Natural killer cell (primary cell): ENCODE measurements around the gene FTH1. TPM values are rescaled to one million over a fixed set of nuclear protein-coding genes. Genes with fewer than 3 reads are reported as not detected.

ENCODE experiments used
- ATAC-seq, 3 donors: fragments of 150-1000 bp in 2 of 3; fragments of 200-7000 bp in 1 of 3; cut with Tn5 transposase; 1 replicate in 1 of 3; 2 replicates in 2 of 3; pipeline ENCODE4 v1.10.0; 2021; ENCODE audit warnings: mild to moderate bottlenecking in 2 of 3, moderate library complexity in 2 of 3
- DNase-seq, 2 donors: peaks; one replicate each; pipeline versions ENCODE4 v3.0.0 to v3.0.0-alpha.2; 2013 to 2021; ENCODE audit warnings: mixed read lengths in 1 of 2
- H3K27ac ChIP-seq: one replicate; pipeline ENCODE4 v1.5.1; 2013; ENCODE audit warnings: mild to moderate bottlenecking, low read length
- H3K27me3 ChIP-seq: one replicate; pipeline ENCODE4 v1.6.1; 2013; ENCODE audit warnings: low read length; ENCODE audit not compliant: control insufficient read depth, insufficient read depth
- H3K36me3 ChIP-seq: one replicate; pipeline ENCODE4 v1.6.1; 2013; ENCODE audit warnings: low read length; ENCODE audit not compliant: control insufficient read depth, insufficient read depth
- H3K4me1 ChIP-seq: one replicate; pipeline ENCODE4 v1.6.1; 2013; ENCODE audit warnings: low read length; ENCODE audit not compliant: control insufficient read depth, insufficient read depth
- H3K4me3 ChIP-seq: one replicate; pipeline ENCODE4 v1.5.1; 2013; ENCODE audit warnings: low read length
- H3K9me3 ChIP-seq: one replicate; pipeline ENCODE4 v1.6.1; 2013; ENCODE audit warnings: low read length; ENCODE audit not compliant: control insufficient read depth, insufficient read depth
- H3K27ac Mint-ChIP-seq, 2 donors: one replicate each; pipeline ENCODE4 v1.8.0; 2022; ENCODE audit warnings: mild to moderate bottlenecking in 2 of 2, mixed read lengths in 2 of 2, moderate library complexity in 1 of 2
- H3K27me3 Mint-ChIP-seq, 2 donors: one replicate each; pipeline ENCODE4 v1.8.0; 2022; ENCODE audit warnings: low read depth in 2 of 2, mixed read lengths in 2 of 2
- H3K36me3 Mint-ChIP-seq: one replicate; pipeline ENCODE4 v1.8.0; 2022; ENCODE audit warnings: mixed read lengths
- H3K4me1 Mint-ChIP-seq, 2 donors: one replicate each; pipeline ENCODE4 v1.8.0; 2022; ENCODE audit warnings: mixed read lengths in 2 of 2
- H3K4me3 Mint-ChIP-seq: one replicate; pipeline ENCODE4 v1.8.0; 2022; ENCODE audit warnings: mild to moderate bottlenecking, moderate library complexity, mixed read lengths
- H3K9me3 Mint-ChIP-seq, 2 donors: one replicate each; pipeline ENCODE4 v1.8.0; 2022; ENCODE audit warnings: mixed read lengths in 2 of 2
- CTCF ChIP-seq: fragments of 200-600 bp; IDR thresholded peaks from one replicate; pipeline ENCODE4 v1.8.0; 2022; ENCODE audit warnings: antibody characterized with exemption
- WGBS: methylation state at CpG from one replicate; pipeline ENCODE4 v1.1.7; 2013; ENCODE audit warnings: missing lambda C conversion rate; ENCODE audit not compliant: insufficient coverage; 5-methylcytosine and 5-hydroxymethylcytosine counted together
- intact Hi-C: fragments of 100-400 bp; cut with micrococcal nuclease; formaldehyde crosslinking; loops from one replicate; pipeline ENCODE4 v1.14.2; 2022
- total RNA-seq, 4 donors: library from RNA; stranded (reverse); fragments of 120-200 nt in 1 of 4; gene quantifications; one replicate each; pipeline versions ENCODE4 v1.2.3 to v1.2.4, GENCODE V29; 2013 to 2022

FTH1 gene
- total RNA-seq, 3 donors from 2014 or later (not counting 1 experiment from before 2014, with no cell fraction given) = 1,067 to 1,951 (median 1,796) TPM

GRCh38 chr11:61971248-61972111, 4.0 kb upstream of the FTH1 start:
- no peaks in the 10 kb centered on the region for H3K9me3 ChIP-seq
- H3K4me3 ChIP-seq = no peak overlapping the region
- peaks cover 40% of the 10 kb centered on the region for H3K4me1 ChIP-seq
- H3K27me3 ChIP-seq = no peaks in the 10 kb centered on the region
- ATAC-seq (peak in 1 of 3 donors; percentile 18), DNase-seq (peak in 1 of 2 donors; percentile 61)
- no peaks in the 10 kb centered on the region for H3K36me3 ChIP-seq
- Mint-ChIP-seq H3K4me3 (no peak overlapping the region), H3K27ac (peak overlapping the region in 1 of 2 donors; percentile 55), H3K4me1 (peaks cover 20 to 34% of the 10 kb centered on the region in 2 donors), H3K27me3 (no peaks in the 10 kb centered on the region), H3K36me3 (no peaks in the 10 kb centered on the region), H3K9me3 (no peaks in the 10 kb centered on the region)
- intact Hi-C loops = no loop called here
- TF ChIP-seq CTCF = no peak
- no peak overlapping the region for H3K27ac ChIP-seq
- WGBS = 48% methylated on average over 16 of the region's 16 CpGs

GRCh38 chr11:61969838-61970662, 2.6 kb upstream of the FTH1 start:
- intact Hi-C loops = loop anchor here (5.0 kb wide), 1 partner anchor 112 kb away; no protein-coding TSS in a partner anchor
- no peak for DNase-seq
- Histone ChIP-seq H3K4me3 (no peak overlapping the region), H3K27me3 (no peaks in the 10 kb centered on the region), H3K27ac (peak overlapping the region; percentile 11), H3K4me1 (peaks cover 52% of the 10 kb centered on the region), H3K9me3 (no peaks in the 10 kb centered on the region), H3K36me3 (peaks cover 5% of the 10 kb centered on the region)
- WGBS = 96% methylated on average over 2 of the region's 2 CpGs
- ATAC-seq = no peak
- peak overlapping the region; percentile 82 for H3K4me3 Mint-ChIP-seq
- no peaks in the 10 kb centered on the region for H3K27me3 Mint-ChIP-seq
- no peaks in the 10 kb centered on the region for H3K9me3 Mint-ChIP-seq
- peak overlapping the region; percentile 56 to 93 for H3K27ac Mint-ChIP-seq
- peaks cover 29 to 43% of the 10 kb centered on the region in 2 donors for H3K4me1 Mint-ChIP-seq
- H3K36me3 Mint-ChIP-seq = peaks cover 3% of the 10 kb centered on the region
- TF ChIP-seq CTCF = no peak

GRCh38 chr11:61969391-61969758, 1.9 kb upstream of the FTH1 start:
- Mint-ChIP-seq H3K9me3 (no peaks in the 10 kb centered on the region), H3K27me3 (no peaks in the 10 kb centered on the region), H3K4me3 (peak overlapping the region; percentile 82), H3K36me3 (peaks cover 9% of the 10 kb centered on the region), H3K27ac (peak overlapping the region; percentile 56 to 93), H3K4me1 (peaks cover 34 to 49% of the 10 kb centered on the region in 2 donors)
- WGBS = 98% methylated on average over 6 of the region's 7 CpGs
- peaks cover 11% of the 10 kb centered on the region for H3K36me3 ChIP-seq
- peaks cover 52% of the 10 kb centered on the region for H3K4me1 ChIP-seq
- DNase-seq (no peak), ATAC-seq (no peak)
- TF ChIP-seq CTCF = no peak
- H3K27ac ChIP-seq = no peak overlapping the region
- H3K27me3 ChIP-seq = no peaks in the 10 kb centered on the region
- no peak overlapping the region for H3K4me3 ChIP-seq
- intact Hi-C loops = loop anchor here (5.0 kb wide), 1 partner anchor 113 kb away; no protein-coding TSS in a partner anchor
- H3K9me3 ChIP-seq = no peaks in the 10 kb centered on the region
